HG03039 (cell line): ENCODE measurements around the gene SCG5.

Experiments
- ATAC-seq: cut with Tn5 transposase; IDR thresholded peaks from one replicate; pipeline ENCODE4 v1.9.1; 2021; ENCODE audit warnings: mild to moderate bottlenecking, moderate library complexity; ENCODE audit not compliant: unreplicated experiment

Gene SCG5

GRCh38 chr15:32690941-32691688, 49.6 kb downstream of the SCG5 start:
- ATAC-seq = no peak

- ATAC-seq = no peak
Observed at GRCh38 chr15:32691689-32692038, 50.2 kb downstream of the SCG5 start.

- ATAC-seq = no peak
Observed at GRCh38 chr15:32692286-32692685, 50.8 kb downstream of the SCG5 start.

- ATAC-seq = no peak
Observed at GRCh38 chr15:32694222-32694983, 52.9 kb downstream of the SCG5 start.

GRCh38 chr15:32698773-32699390, 57.4 kb downstream of the SCG5 start:
- ATAC-seq = no peak

- no peak for ATAC-seq
Observed at GRCh38 chr15:32700501-32701150, 59.1 kb downstream of the SCG5 start.

GRCh38 chr15:32701863-32702262, 60.4 kb downstream of the SCG5 start:
- ATAC-seq = no peak

- no peak for ATAC-seq
Observed at GRCh38 chr15:32704395-32704981, 63.0 kb downstream of the SCG5 start.

- ATAC-seq = no peak
Observed at GRCh38 chr15:32705446-32705845, 63.9 kb downstream of the SCG5 start.

- no peak for ATAC-seq
Observed at GRCh38 chr15:32706704-32707103, 65.2 kb downstream of the SCG5 start.

GRCh38 chr15:32707436-32707835, 65.9 kb downstream of the SCG5 start:
- ATAC-seq = no peak

GRCh38 chr15:32709295-32710033, 68.0 kb downstream of the SCG5 start:
- no peak for ATAC-seq

GRCh38 chr15:32715276-32715675, 73.8 kb downstream of the SCG5 start:
- no peak for ATAC-seq

- no peak for ATAC-seq
Observed at GRCh38 chr15:32716216-32716914, 74.9 kb downstream of the SCG5 start.

GRCh38 chr15:32716915-32717425, 75.5 kb downstream of the SCG5 start:
- no peak for ATAC-seq

- no peak for ATAC-seq
Observed at GRCh38 chr15:32717426-32718226, 76.1 kb downstream of the SCG5 start, which contains the start of gene GREM1. GREM1 (plus strand) TSS chr15:32718004; CDS start chr15:32730691, 12,687 bp downstream.

GRCh38 chr15:32718227-32718820, 76.8 kb downstream of the SCG5 start:
- no peak for ATAC-seq
